A549 (cell line): Measurements from ENCODE around the gene KAT7. TPM values are rescaled to one million over a fixed set of nuclear protein-coding genes. Genes with fewer than 3 reads are reported as not detected.

Source experiments
- ATAC-seq, 2 experiments: fragments of 200-7000 bp in 1 of 2; fragments of >200 bp in 1 of 2; cut with Nextera tagmentation in 1 of 2; cut with Tn5 transposase in 1 of 2; 3 replicates each; pipeline versions ENCODE4 v1.8.0 to v1.9.1; 2018 to 2020; ENCODE audit warnings: mild to moderate bottlenecking in 1 of 2, moderate library complexity in 1 of 2
- CTCF ChIA-PET: fragments of 300-600 bp; sonication (Branson Sonifier 250); formaldehyde crosslinking; extraction: SDS; loops from one replicate; lab custom pipeline; 2021; ENCODE audit warnings: antibody characterized with exemption, inconsistent platforms; lab: Yijun Ruan, JAX
- POLR2A ChIA-PET: fragments of 350-600 bp; formaldehyde crosslinking; extraction: SDS; loops from one replicate; lab custom pipeline; 2021; ENCODE audit warnings: antibody characterized with exemption, inconsistent platforms; lab: Yijun Ruan, JAX
- DNase-seq, 2 experiments: peaks; one replicate each; pipeline versions ENCODE4 v3.0.0 to v3.0.0-alpha.2; 2011 to 2016; ENCODE audit warnings: low read depth in 1 of 2, low spot score in 1 of 2
- FAIRE-seq: peaks from 2 replicates; lab custom pipeline; 2011; peaks lifted over from hg19 to GRCh38; lab: Jason Lieb, UNC
- H3K27ac ChIP-seq, 2 experiments: fragments of >200 bp; sonication (Bioruptor Twin); formaldehyde crosslinking; 3 replicates each; pipeline ENCODE4 v1.5.1; 2016 to 2017
- H3K4me1 ChIP-seq: fragments of >200 bp; sonication (Bioruptor Twin); formaldehyde crosslinking; 3 replicates; pipeline ENCODE4 v1.6.1; 2016
- H3K4me2 ChIP-seq: fragments of >200 bp; sonication (Bioruptor Twin); formaldehyde crosslinking; 3 replicates; pipeline ENCODE4 v1.6.1; 2016
- H3K4me3 ChIP-seq: fragments of >200 bp; sonication (Bioruptor Twin); formaldehyde crosslinking; 3 replicates; pipeline ENCODE4 v1.5.1; 2016
- H3K9me3 ChIP-seq: fragments of >200 bp; sonication (Bioruptor Twin); formaldehyde crosslinking; 3 replicates; pipeline ENCODE4 v1.6.1; 2016
- CBX8 ChIP-seq: fragments of 200-600 bp; sonication (generic); IDR thresholded peaks from 2 replicates; pipeline ENCODE4 v1.6.1; 2016
- CEBPB ChIP-seq, 2 experiments: fragments of >200 bp in 1 of 2; sonication (Bioruptor Twin) in 1 of 2; formaldehyde crosslinking in 1 of 2; IDR thresholded peaks; 2 replicates each; pipeline ENCODE4 v1.6.1; 2012 to 2016
- CHD4 ChIP-seq: fragments of 200-600 bp; sonication (generic); IDR thresholded peaks from 2 replicates; pipeline ENCODE4 v1.6.1; 2016; ENCODE audit warnings: antibody characterized with exemption, mild to moderate bottlenecking, borderline replicate concordance
- EHMT2 ChIP-seq: fragments of 200-600 bp; sonication (generic); IDR thresholded peaks from 2 replicates; pipeline ENCODE4 v1.6.1; 2016; ENCODE audit warnings: antibody characterized with exemption, low read depth, mild to moderate bottlenecking, moderate library complexity
- FOSL2 ChIP-seq, 2 experiments: fragments of 450-650 bp in 1 of 2; fragments of >200 bp in 1 of 2; sonication (Bioruptor Twin) in 1 of 2; formaldehyde crosslinking; IDR thresholded peaks; 2 replicates each; pipeline versions ENCODE4 v1.5.0 to v1.6.1; 2016 to 2020; ENCODE audit warnings: mild to moderate bottlenecking in 1 of 2, moderate library complexity in 1 of 2
- GATA3 ChIP-seq: IDR thresholded peaks from 2 replicates; pipeline ENCODE4 v1.6.1; 2012; ENCODE audit warnings: borderline replicate concordance
- HMGXB4 ChIP-seq: fragments of 250-450 bp; sonication (Bioruptor Pico); IDR thresholded peaks from 2 replicates; pipeline ENCODE4 v1.5.0; 2021; ENCODE audit warnings: mild to moderate bottlenecking, moderate library complexity, borderline replicate concordance
- HOXB5 ChIP-seq: fragments of 250-450 bp; sonication (Bioruptor Pico); IDR thresholded peaks from 2 replicates; pipeline ENCODE4 v1.5.0; 2020; ENCODE audit warnings: mild to moderate bottlenecking, moderate library complexity
- JUN ChIP-seq, 2 experiments: fragments of >200 bp; sonication (Bioruptor Twin); formaldehyde crosslinking; IDR thresholded peaks; 2 replicates in 1 of 2; 3 replicates in 1 of 2; pipeline ENCODE4 v1.6.1; 2016 to 2017
- KDM1A ChIP-seq: fragments of 200-600 bp; sonication (generic); IDR thresholded peaks from 2 replicates; pipeline ENCODE4 v1.6.1; 2016; ENCODE audit warnings: low read depth, mild to moderate bottlenecking
- KDM5A ChIP-seq: fragments of 200-600 bp; sonication (generic); IDR thresholded peaks from 2 replicates; pipeline ENCODE4 v1.6.1; 2016; ENCODE audit warnings: antibody characterized with exemption, mild to moderate bottlenecking
- MAX ChIP-seq: IDR thresholded peaks from 2 replicates; pipeline ENCODE4 v1.6.1; 2012
- MAZ ChIP-seq: fragments of 150-350 bp; IDR thresholded peaks from 2 replicates; pipeline ENCODE4 v1.6.1; 2014; ENCODE audit warnings: antibody characterized with exemption, low read depth, low read length, borderline replicate concordance
- MYC ChIP-seq: IDR thresholded peaks from 2 replicates; pipeline ENCODE4 v1.6.1; 2012; ENCODE audit warnings: mild to moderate bottlenecking, inconsistent platforms, low read length, improper control_type of control experiment, borderline replicate concordance
- NR3C1 ChIP-seq: fragments of >200 bp; sonication (Bioruptor Twin); formaldehyde crosslinking; IDR thresholded peaks from 3 replicates; pipeline ENCODE4 v1.6.1; 2017
- PBX3 ChIP-seq: IDR thresholded peaks from 2 replicates; pipeline ENCODE4 v1.6.1; 2012
- PHF8 ChIP-seq: fragments of 200-600 bp; sonication (generic); IDR thresholded peaks from 2 replicates; pipeline ENCODE4 v1.6.1; 2016; ENCODE audit warnings: low read depth, mild to moderate bottlenecking, antibody characterized with exemption, moderate library complexity, borderline replicate concordance
- RNF2 ChIP-seq: fragments of 200-600 bp; sonication (generic); IDR thresholded peaks from 2 replicates; pipeline ENCODE4 v1.6.1; 2016; ENCODE audit warnings: low read depth, mild to moderate bottlenecking, antibody characterized with exemption, moderate library complexity, borderline replicate concordance
- SMC3 ChIP-seq: fragments of >200 bp; sonication (Bioruptor Twin); formaldehyde crosslinking; IDR thresholded peaks from 3 replicates; pipeline ENCODE4 v1.6.1; 2018; ENCODE audit warnings: inconsistent platforms
- SREBF2 ChIP-seq: fragments of 450-650 bp; IDR thresholded peaks from 2 replicates; pipeline ENCODE4 v1.6.1; 2014; ENCODE audit warnings: mild to moderate bottlenecking, moderate library complexity
- WGBS: methylation state at CpG from one replicate; pipeline ENCODE4 v1.1.6; 2017; ENCODE audit errors: missing lambda C conversion rate; 5-methylcytosine and 5-hydroxymethylcytosine counted together
- polyA plus RNA-seq, 4 experiments: library from polyadenylated mRNA; depleted of rRNA in 3 of 4; stranded (reverse); fragments of >200 nt; fragmentation: RNase III in 1 of 4; extraction: RNeasy Plus Mini Kit Qiagen cat#74134 plus additional on column Dnase treatment in 1 of 4; gene quantifications; 2 replicates in 3 of 4; 3 replicates in 1 of 4; pipeline ENCODE4 v1.2.3, GENCODE V29; 2011 to 2017
- TF ChIP-seq, protein P1 (sequence below): fragments of >200 bp; sonication (Bioruptor Twin); formaldehyde crosslinking; IDR thresholded peaks from 3 replicates; pipeline ENCODE4 v1.6.1; 2016
- TF ChIP-seq, protein P2 (sequence below): fragments of >200 bp; sonication (Bioruptor Twin); formaldehyde crosslinking; IDR thresholded peaks from 2 replicates; pipeline ENCODE4 v1.6.1; 2016

The KAT7 gene
- polyA plus RNA-seq, 2 of the 4 experiments (the other 2 are of a cell fraction), result 33.2 to 48.7 TPM

- FAIRE-seq, result no peak
Measured at GRCh38 chr17:49820773-49821172, 32.3 kb downstream of the KAT7 start.

GRCh38 chr17:49821466-49821865 lies 33.0 kb downstream of the KAT7 start:
- Histone ChIP-seq H3K27ac (no peak overlapping the region), H3K4me1 (no peaks in the 10 kb centered on the region), H3K4me2 (no peak overlapping the region), H3K4me3 (no peak overlapping the region), H3K9me3 (no peaks in the 10 kb centered on the region)
- no peak for ATAC-seq
- peak; percentile 90 for FAIRE-seq
- DNase-seq, result no peak
- POLR2A ChIA-PET, result interaction anchor here (1.1 kb wide), 1 partner anchor 33 kb away, joined by 4 read pairs; the partner anchor contains the start of gene KAT7
- TF ChIP-seq, protein P1, sequence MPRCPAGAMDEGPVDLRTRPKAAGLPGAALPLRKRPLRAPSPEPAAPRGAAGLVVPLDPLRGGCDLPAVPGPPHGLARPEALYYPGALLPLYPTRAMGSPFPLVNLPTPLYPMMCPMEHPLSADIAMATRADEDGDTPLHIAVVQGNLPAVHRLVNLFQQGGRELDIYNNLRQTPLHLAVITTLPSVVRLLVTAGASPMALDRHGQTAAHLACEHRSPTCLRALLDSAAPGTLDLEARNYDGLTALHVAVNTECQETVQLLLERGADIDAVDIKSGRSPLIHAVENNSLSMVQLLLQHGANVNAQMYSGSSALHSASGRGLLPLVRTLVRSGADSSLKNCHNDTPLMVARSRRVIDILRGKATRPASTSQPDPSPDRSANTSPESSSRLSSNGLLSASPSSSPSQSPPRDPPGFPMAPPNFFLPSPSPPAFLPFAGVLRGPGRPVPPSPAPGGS, result no peak
- TF ChIP-seq CEBPB (IDR thresholded peaks at IDR 0.05), result no peak
- TF ChIP-seq PHF8, result no peak
- no peak for TF ChIP-seq SREBF2
- TF ChIP-seq MAZ, result no peak
- TF ChIP-seq FOSL2 (IDR thresholded peaks at IDR 0.05), result no peak
- TF ChIP-seq FOSL2 (CRISPR knock-in tag; IDR thresholded peaks at IDR 0.05), result no peak
- 94% methylated on average over 2 of the region's 2 CpGs for WGBS
- CTCF ChIA-PET, result interaction anchor here (1.1 to 1.7 kb wide), 8 partner anchors 12 to 309 kb away, joined by 3 to 8 read pairs (median 4); no protein-coding TSS in a partner anchor

More at GRCh38 chr17:49820773-49821172, 32.3 kb downstream of the KAT7 start:
- ChIA-PET CTCF (interaction anchor here (0.6 to 1.7 kb wide), 5 partner anchors 13 to 253 kb away, joined by 3 to 6 read pairs (median 4); no protein-coding TSS in a partner anchor), POLR2A (interaction anchor here (0.6 to 1.3 kb wide), 2 partner anchors 10 to 33 kb away, joined by 3 to 4 read pairs; no protein-coding TSS in a partner anchor)
- Histone ChIP-seq H3K4me2 (no peak overlapping the region), H3K9me3 (no peaks in the 10 kb centered on the region), H3K4me1 (no peaks in the 10 kb centered on the region), H3K27ac (no peak overlapping the region), H3K4me3 (no peak overlapping the region)
- TF ChIP-seq PBX3, result no peak
- TF ChIP-seq HMGXB4 (CRISPR knock-in tag), result no peak
- TF ChIP-seq EHMT2, result no peak
- TF ChIP-seq MAX, result no peak
- TF ChIP-seq RNF2, result no peak
- no peak for TF ChIP-seq MYC
- TF ChIP-seq HOXB5 (CRISPR knock-in tag), result no peak
- no peak for TF ChIP-seq KDM5A
- no peak for TF ChIP-seq JUN (IDR thresholded peaks at IDR 0.05)
- TF ChIP-seq CBX8, result no peak
- TF ChIP-seq NR3C1, result no peak
- no peak for TF ChIP-seq GATA3
- TF ChIP-seq, protein P2, sequence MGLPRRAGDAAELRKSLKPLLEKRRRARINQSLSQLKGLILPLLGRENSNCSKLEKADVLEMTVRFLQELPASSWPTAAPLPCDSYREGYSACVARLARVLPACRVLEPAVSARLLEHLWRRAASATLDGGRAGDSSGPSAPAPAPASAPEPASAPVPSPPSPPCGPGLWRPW, result no peak
- no peak for TF ChIP-seq CHD4
- no peak for TF ChIP-seq KDM1A
- no peak for TF ChIP-seq SMC3
- 96% methylated on average over 1 of the region's 1 CpG for WGBS
- ATAC-seq (no peak), DNase-seq (no peak)
